TTC549 (cell line): ENCODE results near the gene GCDH.
"Not testable (repeated sequence)": the region's sequence is repeated elsewhere in the genome, so short reads cannot be mapped to it uniquely, and the experiment has no call there.

Source experiments
- FAIRE-seq: peaks from 2 replicates; lab custom pipeline; 2012; peaks lifted over from hg19 to GRCh38; lab: Jason Lieb, UNC

The GCDH gene

DNA sequence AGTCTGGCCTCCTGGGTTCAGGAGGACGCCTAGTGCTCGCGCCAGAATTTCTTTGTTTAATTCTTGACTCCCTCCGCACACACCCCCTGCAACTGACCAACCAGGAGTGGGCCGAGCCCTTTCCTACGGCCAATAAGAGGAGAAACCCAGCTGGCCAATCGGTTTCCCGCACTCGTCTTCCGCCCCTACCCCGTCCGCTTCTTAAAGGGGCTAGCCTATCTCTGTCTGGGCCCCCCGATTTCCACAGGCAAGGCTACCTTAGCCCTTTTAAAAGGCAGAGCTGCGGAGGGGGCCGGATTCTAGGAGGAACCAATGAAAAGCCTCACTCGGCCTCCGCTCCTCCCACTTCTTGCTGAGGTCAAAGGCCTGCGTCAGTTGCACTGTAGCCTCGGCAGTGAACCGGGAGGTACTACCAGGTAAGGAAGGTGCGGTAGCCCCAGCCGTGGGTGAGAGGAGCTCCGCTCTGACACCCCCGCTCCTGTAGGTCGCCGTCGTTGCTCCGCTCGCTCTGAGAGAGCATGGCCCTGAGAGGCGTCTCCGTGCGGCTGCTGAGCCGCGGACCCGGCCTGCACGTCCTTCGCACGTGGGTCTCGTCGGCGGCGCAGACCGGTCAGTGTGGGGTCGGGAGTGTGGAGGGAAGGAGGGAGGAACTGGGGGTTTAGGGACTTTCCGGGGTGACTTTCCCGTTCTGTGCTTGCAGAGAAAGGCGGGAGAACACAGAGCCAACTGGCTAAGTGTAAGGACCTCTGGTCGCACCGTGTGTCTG is at the start of gene GCDH:
TSS of gene GCDH (plus strand) at position 374 of the 766 bp plus-strand sequence. CDS start at position 519, 145 bp downstream.
- FAIRE-seq: peak; percentile 97

DNA sequence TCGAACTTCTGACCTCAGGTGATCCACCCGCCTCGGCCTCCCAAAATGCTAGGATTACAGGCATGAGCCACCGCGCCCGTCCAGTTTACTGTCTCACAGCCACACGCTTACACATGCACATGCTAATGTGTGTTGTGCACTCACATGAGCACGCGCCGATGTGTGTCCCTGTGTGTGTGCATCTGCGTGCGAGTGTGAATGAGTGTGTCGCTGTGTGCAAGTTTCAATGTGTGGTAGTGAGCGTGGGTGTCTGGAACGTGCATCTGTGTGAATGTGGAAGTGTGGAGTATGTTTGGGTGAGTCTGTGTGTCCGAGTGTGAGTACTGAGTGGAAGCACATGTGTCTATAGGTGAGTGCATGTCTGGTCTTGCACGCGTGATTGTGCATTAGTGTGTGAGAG is 48.4 kb upstream of the GCDH start:
- no peak for FAIRE-seq

DNA sequence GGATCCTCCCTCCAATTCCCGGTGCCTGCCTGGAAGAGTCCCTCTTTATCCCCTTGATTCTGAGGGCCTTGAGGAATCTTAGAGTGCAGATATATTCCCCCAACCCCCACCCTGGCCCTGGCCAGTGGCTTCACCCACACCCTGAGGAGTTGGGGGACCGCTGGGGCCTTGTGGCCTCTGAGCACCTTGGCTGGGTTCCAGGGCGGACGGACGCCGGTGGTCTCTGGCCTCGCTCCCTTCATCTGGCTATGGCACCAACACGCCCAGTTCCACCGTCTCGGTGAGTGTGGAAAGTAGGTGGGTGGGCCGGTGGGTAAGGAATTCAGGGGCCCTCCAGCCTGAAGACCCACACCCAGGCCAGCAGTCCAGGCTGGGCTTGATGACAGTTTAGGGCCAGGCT is 47.6 kb upstream of the GCDH start:
- no peak for FAIRE-seq

DNA sequence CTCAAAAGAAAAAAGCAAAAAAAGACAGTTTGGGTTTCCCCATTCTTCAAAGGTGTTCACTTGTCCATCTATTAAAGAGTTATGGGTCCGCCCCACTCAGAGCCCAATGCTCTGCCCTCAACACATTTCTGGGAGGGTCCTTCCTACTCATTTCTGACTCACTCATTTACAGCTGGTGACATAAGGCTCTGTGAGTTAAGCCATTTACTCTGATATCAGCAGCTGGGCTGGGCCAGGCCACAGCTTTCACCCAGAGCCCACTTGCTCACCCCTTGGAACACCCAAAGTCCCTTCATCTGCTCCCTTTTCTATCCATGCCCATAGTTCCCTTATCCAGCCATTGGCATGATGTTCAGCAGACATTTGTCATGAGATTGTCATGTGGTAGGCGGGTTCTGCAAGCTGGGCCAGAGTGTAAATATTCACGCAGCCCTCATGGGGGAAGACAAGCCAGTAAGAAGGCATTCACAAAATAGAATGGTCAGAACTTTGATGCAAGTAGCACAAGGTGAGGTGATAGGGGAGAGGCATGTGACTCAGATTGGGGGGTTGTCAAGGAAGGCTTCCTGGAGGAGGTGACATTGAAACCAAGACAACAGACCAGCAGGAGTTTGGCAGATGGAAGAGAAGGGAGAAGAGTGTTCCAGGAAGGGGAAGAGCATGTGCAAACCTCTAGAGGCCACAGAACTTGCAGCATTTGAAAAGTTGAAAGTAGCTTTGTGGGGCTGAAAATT is 46.8 kb upstream of the GCDH start:
- no peak for FAIRE-seq

DNA sequence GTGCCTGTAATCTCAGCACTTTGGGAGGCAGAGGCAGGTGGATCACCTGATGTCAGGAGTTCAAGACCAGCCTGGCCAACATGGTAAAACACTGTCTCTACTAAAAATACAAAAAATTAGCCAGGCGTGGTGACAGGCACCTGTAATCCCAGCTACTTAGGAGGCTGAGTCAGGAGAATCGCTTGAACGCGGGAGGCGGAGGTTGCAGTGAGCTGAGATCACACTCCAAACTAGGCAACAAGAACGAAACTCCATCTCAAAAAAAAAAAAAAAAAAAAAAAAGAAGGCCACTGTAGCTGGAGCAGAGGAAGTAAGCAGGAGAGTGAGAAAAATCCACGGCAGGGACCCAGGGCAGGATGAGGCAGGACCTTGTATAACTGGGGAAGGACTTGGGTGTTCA is 44.3 kb upstream of the GCDH start:
- not testable (repeated sequence) for FAIRE-seq

DNA sequence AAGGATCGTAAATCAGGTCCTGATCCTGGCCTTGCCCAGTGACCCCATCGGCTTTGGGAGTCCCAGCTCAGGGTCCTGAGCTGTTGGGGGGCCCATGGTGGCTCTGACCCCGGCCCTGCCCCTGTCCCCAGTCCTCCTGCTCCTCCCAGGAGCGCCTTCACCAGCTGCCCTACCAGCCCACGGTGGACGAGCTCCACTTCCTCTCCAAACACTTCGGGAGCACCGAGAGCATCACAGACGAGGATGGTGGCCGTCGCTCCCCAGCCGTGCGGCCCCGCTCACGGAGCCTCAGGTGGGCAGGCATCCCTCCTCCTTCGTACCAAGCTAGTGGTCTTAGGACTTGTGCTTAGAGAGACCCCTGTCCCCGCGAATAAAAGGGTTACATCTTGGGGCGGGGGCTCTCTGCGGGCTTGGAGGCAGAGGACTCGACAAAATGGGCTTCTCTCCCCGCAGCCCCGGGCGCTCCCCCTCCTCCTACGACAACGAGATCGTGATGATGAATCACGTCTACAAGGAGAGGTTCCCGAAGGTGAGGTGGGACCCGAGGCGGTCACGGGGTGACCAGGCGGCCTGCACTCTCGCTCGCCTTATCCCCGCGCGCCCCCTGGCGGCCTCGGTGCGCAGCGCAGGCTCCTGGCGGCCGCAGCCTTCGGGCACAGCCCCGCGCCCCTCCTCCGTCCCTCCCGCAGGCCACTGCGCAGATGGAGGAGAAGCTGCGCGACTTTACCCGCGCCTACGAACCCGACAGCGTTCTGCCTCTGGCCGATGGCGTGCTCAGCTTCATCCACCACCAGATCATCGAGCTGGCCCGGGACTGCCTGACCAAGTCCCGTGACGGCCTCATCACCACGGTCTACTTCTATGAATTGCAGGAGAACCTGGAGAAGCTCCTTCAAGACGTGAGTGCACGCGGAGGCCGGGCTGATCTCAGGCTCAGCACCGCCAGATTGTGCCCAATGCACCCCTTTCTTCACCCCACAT is 43.5 kb upstream of the GCDH start:
- FAIRE-seq: no peak

DNA sequence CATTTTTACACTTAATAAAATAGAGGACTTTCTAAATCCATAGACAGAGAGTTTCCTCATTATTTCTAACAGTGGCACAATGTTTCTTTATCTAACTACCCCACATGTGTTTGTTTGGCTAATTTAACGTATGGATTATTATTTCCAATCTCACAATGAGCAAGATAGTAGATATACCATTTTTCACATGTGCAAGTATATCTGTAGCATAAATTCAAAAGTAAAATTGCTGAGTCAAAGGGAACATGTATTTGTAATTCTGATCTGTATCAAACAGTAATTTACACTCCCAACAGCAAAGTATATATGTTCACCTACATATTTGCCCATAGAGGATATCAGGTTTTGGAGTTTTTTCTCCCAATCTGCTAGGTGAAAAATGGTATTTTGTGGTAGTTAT is 34.3 kb upstream of the GCDH start:
- no peak for FAIRE-seq

DNA sequence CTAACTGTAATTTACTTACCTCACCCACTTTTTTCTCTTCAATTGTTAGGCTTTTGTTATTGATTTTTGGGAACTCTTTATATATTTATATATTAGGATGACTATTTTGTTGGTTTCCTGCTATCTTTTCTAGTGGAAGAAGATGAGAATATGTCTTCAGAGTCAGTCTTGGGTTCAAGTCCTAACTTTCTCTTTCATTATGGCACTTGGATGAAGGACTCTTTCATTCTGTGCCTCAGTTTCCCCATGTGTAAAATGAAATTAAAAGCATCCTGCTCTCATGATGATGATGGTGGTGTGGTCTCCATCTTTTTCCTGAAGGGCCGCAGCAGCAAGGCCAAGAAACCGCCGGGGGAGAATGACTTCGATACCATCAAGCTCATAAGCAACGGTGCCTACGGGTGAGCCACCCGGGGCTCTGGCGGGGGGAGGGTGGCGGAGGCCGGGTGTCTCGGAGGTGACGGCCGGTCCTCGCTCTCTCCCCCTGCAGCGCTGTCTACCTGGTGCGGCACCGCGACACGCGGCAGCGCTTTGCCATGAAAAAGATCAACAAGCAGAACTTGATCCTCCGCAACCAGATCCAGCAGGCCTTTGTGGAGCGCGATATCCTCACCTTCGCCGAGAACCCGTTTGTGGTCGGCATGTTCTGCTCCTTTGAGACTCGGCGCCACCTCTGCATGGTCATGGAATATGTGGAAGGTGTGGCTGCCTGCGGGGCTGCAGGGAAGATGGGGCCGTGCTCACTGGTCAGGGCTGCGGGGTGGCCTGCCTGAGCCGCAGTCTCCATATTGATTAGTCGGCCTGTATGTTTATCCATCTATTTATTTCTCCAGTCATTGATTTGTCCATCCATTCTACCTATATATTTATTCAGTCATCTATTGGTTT is 32.7 kb upstream of the GCDH start:
- FAIRE-seq: no peak

DNA sequence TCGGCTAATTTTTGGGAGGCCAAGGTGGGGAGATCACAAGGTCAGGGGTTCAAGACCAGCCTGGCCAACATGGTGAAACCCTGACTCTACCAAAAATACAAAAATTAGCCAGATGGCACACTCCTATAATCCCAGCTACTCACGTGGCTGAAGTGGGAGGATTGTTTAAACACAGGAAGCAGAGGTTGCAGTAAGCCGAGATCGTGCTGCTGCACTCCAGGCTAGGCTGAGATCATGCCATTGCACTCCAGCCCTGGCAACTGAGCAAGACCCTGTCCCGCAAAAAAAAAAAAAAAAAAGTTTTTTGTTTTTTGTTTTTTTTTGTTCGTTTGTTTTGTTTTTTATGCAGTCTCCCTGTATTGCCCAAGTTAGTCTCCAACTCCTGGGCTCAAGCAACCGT is 31.4 kb upstream of the GCDH start:
- FAIRE-seq: no peak

DNA sequence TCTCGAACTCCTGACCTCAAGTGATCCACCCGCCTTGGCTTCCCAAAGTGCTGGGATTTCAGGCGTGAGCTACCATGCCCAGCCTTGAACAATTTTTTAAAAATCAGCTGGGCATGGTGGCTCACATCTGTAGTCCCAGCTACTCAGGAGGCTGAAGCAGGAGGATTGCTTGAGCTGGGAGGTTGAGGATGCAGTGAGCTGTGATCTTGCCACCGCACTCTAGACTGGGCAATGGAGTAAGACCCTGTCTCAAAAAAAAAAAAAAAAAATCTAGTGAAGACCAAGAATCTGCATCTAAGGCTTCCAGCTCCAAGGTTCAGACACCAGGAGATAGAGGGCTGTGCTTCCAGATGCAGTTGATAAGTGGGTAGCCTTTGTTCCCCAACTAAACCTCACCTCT is 26.8 kb upstream of the GCDH start:
- FAIRE-seq: no peak

DNA sequence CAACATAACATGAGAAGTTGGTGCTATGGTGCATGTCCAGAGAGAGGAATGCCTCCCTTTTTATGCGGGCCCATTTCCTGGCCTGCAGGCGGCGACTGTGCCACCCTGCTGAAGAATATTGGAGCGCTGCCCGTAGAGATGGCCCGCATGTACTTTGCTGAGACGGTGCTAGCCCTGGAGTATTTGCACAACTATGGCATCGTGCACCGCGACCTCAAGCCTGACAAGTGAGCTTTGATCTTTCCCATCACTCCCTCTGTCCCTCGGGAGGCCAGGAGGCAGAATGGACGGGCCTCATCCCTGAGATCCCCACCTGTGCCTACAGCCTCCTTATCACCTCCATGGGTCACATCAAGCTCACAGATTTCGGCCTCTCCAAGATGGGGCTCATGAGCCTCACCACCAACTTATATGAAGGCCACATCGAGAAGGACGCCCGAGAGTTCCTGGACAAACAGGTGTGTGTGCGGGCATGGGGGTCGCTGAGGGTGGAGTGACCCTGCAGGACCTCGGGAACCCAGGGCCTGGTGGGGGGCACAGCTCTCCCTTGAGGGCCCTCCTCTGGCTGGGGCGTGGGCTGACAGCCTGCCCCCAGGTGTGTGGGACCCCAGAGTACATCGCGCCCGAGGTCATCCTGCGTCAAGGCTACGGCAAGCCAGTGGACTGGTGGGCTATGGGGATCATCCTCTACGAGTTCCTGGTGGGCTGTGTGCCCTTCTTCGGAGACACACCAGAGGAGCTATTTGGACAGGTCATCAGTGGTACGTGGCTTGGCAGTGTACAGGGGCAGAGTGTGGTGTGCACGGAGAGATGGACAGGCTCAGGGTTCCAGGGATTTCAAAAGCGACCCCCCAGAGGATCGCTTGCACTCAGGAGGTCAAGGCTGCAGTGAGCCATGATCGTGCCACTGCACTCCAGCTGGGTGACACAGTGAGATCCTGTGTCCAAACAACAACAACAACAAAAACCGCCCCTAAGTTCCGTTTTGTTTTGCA is 25.9 kb upstream of the GCDH start:
- FAIRE-seq: no peak

DNA sequence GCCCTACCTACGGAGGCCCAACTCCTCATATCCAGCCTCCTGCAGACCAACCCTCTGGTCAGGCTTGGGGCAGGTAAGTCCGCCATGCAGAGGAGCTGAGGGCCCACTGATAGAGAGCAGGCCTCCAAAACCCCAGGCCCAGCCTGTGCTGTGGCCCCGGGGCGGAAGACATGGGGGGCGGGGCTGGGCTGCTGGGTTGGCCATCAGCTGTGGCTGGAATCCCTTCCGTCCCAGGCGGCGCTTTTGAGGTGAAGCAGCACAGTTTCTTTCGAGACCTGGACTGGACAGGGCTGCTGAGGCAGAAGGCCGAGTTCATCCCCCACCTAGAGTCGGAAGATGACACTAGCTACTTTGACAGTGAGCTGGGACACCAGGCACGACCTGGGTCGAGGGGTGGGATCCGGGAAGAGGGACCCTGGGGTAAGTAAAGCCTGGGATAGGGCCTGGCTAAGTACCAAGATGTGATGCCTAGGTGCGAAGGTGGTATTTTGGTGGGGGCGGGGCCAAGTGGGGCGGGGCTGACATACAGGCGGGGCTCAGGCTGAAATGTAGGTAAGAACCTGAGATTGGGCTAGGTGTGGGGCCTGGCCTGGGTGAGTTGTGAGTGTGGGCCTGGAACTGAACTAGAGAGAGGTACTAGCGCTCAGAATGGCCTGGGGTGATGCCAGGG is 25.1 kb upstream of the GCDH start:
- no peak for FAIRE-seq

DNA sequence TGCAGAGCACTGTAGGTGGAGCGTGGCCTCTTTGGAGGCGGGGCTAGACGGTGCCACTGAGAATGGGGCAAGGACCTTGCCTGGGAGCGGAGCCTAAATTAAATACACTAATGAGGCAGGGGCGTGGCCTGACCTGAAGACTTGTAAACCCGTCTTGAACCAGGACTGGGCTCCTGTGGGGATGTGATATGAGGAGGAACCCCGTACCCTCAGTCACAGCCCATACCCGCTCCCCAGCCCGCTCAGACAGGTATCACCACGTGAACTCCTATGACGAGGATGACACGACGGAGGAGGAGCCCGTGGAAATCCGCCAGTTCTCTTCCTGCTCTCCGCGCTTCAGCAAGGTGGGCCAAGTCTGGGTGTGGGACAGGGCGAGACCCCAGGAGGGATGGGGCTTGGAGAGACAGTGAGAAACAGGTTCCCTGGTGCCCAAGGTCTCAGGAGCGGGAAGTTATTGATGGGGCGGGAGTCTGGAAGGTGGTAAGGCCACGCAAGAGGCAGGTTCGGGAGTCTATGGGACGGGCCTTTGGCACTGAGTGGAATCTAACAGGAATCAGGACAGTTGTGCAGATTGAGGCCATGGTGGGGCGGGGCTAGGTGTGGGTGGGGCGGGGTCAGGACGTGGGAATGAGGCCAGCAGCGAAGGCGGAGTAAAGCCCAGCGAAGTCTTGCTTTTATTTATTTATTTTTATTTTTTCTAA is 24.4 kb upstream of the GCDH start:
- FAIRE-seq: no peak

DNA sequence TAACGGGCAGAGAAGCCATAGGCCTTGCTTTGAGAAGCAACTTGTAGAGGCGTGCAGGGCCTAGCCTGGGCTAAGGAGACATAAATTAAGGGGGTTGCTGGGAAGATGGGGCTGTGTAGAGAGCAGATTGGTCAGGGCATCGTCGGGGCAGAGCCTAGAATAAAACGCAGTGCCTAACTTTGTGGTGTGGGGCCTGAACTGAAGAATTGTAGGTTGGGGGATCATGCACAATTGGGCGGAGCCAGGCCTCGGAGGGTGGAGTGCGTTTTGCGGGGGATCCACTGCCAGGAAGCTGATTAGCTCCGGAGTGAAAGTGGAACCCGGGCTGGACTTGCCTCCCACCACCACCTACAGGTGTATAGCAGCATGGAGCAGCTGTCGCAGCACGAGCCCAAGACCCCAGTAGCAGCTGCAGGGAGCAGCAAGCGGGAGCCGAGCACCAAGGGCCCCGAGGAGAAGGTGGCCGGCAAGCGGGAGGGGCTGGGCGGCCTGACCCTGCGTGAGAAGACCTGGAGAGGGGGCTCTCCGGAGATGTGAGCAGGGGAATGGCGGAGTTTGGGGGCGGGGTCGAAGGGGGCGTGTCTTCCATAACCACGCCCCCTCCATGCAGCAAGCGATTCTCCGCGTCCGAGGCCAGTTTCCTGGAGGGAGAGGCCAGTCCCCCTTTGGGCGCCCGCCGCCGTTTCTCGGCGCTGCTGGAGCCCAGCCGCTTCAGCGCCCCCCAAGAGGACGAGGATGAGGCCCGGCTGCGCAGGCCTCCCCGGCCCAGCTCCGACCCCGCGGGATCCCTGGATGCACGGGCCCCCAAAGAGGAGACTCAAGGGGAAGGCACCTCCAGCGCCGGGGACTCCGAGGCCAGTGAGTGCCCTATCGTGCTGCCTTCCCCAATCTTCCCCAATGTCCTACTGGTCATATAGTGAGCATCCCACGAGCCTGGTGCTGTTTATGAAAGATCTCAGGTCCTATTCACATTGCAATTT is 23.6 kb upstream of the GCDH start:
- no peak for FAIRE-seq

DNA sequence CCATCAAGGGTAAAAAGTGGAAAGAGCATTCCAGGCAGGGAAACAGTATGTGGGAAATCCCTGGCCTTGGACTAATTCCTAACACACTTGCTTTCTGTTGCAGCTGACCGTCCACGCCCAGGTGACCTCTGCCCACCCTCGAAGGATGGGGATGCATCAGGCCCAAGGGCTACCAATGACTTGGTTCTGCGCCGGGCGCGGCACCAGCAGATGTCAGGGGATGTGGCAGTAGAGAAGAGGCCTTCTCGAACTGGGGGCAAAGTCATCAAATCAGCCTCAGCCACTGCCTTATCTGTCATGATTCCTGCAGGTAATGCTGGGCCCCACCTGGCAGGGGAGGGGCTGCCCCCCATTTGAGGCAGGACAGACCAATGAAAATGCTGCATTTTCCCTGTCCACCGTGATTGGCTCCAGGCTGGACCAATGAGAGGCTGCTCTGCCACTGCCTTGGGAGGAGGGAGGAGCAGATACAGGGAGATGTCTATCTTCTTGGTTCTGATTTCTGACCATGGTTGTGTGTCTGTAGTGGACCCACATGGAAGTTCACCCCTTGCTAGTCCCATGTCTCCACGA is 22.3 kb upstream of the GCDH start:
- no peak for FAIRE-seq

DNA sequence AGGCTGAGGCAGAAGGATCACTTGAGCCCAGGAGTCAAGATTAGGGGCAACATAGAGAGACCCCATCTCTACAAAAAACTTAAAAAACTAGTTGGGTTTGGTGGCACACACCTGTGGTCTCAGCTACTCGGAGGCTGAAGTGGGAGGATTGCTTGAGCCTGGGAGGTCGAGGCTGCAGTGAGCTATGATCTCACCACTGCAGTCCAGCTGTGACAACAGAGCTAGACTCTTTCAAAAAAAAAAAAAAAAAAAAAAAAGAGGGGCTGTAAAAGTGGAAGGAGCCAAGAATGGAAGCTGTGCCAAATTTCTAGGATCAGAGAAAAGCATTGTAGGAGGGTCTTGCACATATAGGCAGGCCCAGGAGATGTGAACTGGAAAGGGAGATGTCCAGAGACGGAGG is 19.3 kb upstream of the GCDH start:
- FAIRE-seq: no peak

DNA sequence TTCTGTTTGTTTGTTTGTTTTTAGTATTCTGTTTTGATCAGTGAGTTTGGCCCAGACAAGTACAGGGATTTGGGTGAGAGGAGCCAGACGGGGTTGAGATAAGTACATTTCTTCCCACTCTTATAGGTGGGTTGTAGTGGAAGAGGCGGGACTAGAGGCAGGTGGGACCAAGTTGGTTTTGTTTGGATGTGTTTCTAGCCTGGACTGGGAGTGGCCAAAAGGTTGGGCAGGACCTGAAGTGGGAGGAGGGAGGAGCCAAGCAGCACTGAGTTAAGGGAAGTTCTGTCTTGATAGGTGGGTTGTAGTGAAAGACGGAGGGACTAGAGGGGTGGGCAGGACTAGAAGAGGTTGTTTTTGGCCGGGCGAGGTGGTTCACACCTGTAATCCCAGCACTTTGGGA is 18.7 kb upstream of the GCDH start:
- FAIRE-seq: no peak
